ENCODE data around the gene BTN1A1. TPM values are rescaled to one million over a fixed set of nuclear protein-coding genes. Genes with fewer than 3 reads are reported as not detected.
"Not testable (repeated sequence)": the region's sequence is repeated elsewhere in the genome, so short reads cannot be mapped to it uniquely, and the experiment has no call there.

The BTN1A1 gene
- total RNA-seq, 1 donor from 2014 or later, result not detected

- DNase-seq (ENCODE audit: low read depth in 2 of 2), result peak; percentile 82 to 94
Observed at GRCh38 chr6:26537160-26537845, 37.2 kb downstream of the BTN1A1 start.

DNA sequence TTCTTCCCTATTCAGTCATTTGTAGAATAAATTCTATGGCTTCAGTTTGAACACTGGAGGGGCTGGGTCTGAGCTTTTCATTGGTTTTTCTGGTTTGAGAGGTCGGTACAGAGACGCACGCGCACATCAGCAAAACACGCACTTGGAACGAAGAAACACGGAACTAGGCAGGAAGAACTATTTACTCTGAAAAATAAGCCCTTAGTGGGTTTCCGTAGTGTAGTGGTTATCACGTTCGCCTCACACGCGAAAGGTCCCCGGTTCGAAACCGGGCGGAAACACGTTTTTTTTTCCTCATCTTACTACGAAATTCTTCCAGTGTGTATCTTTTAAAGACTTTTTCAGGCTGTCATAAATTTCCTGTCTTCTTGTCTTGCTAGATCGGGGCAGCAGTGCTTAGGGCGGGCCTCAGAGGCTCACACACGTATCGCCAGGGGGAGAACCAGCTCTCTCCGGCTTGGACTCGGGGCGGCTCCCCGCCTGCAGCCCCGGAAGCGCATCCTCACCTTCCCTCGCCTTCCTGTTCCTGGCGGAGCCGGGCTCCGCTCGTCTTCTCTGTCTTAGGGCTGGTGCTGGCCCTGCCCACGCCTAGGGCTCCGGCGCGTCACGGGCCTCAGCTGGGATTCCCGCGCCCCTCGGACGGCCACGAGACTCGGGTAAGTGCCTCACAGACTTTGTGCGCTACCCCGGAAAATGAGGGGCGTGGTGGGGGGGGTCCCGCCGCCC lies 37.9 kb downstream of the BTN1A1 start, which contains the start of gene HMGN4:
TSS of gene HMGN4 (plus strand) at position 521 of the 726 bp plus-strand sequence. CDS start 6,841 bp downstream, outside the sequence.
- DNase-seq (ENCODE audit: low read depth in 2 of 2), result peak; percentile 92 to 93

DNA sequence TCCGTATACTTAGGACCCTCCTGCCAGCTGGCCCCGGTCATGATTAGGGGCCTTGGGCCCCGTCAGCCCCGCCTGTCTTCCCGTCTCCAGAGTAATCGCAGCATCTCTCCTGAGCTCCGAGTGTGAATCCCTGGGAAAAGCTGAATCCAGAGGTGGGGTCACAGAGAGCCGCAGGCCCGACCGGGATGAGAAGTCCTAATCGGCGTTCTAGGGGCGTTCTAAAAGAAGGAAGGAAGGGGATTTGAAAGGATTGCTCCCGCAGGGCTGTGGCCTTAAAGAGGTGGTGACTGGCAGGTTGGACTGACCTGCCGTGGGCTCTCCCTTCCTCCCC lies 38.4 kb downstream of the BTN1A1 start:
- DNase-seq (ENCODE audit: low read depth in 2 of 2), result no peak

GRCh38 chr6:26539071-26539615 lies 39.0 kb downstream of the BTN1A1 start:
- no peak for DNase-seq (ENCODE audit: low read depth in 2 of 2)

GRCh38 chr6:26541579-26541978 lies 41.5 kb downstream of the BTN1A1 start:
- no peak for DNase-seq (ENCODE audit: low read depth in 2 of 2)

DNA sequence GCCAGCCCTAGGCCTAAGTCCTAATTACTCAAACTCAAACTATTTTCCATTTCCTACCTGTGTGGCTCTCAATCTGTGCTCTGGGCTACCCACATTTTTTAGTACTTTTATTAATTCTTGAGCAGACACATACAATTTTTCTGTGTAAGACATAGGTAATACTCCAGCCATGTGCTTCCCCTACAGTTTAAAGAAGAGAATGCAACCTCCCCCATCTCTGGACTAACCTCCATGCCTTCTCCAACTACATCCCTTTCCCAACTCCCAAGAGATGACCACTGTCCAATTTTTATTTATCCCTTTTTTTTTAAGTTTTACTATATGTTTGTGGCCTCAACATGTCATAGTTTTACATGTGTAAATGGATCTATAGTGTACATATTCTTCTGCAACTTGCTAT lies 43.9 kb downstream of the BTN1A1 start:
- DNase-seq (ENCODE audit: low read depth in 2 of 2), result no peak

DNA sequence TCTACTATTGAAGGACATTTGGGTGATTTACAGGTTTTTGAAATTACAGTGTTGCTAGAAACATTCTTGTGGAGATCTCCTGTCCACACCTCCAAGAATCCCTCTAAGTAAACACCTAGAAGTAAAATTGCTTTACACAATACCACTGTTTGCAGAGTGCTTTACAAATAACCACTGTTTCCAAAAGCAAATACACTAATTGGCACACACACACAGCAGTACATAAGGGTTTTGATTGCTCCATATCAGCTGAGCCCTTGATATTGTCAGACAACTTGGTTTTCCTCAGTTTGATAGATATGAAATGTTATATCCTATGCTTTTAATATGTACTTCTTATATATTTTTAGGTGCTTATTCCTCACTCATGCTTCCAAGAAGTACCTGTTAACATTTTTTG lies 44.4 kb downstream of the BTN1A1 start:
- no peak for DNase-seq (ENCODE audit: low read depth in 2 of 2)

GRCh38 chr6:26545627-26546026 lies 45.5 kb downstream of the BTN1A1 start:
- no peak for DNase-seq (ENCODE audit: low read depth in 2 of 2)

DNA sequence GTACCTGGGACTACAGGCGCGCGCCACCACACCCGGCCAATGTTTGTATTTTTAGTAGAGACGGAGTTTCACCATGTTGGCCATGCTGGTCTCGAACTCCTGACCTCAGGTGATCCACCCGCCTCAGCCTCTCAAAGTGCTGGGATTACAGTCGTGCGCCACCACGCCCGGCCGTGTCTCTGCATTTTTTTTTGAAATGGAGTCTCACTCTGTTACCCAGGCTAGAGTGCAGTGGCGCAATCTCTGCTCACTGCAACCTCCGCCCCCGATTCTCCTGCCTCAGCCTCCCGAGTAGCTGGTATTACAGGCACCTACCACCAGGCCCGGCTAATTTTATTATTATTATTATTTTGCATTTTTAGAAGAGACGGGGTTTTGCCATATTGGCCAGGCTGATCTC lies 47.3 kb downstream of the BTN1A1 start:
- DNase-seq (ENCODE audit: low read depth in 2 of 2), result not testable (repeated sequence)

DNA sequence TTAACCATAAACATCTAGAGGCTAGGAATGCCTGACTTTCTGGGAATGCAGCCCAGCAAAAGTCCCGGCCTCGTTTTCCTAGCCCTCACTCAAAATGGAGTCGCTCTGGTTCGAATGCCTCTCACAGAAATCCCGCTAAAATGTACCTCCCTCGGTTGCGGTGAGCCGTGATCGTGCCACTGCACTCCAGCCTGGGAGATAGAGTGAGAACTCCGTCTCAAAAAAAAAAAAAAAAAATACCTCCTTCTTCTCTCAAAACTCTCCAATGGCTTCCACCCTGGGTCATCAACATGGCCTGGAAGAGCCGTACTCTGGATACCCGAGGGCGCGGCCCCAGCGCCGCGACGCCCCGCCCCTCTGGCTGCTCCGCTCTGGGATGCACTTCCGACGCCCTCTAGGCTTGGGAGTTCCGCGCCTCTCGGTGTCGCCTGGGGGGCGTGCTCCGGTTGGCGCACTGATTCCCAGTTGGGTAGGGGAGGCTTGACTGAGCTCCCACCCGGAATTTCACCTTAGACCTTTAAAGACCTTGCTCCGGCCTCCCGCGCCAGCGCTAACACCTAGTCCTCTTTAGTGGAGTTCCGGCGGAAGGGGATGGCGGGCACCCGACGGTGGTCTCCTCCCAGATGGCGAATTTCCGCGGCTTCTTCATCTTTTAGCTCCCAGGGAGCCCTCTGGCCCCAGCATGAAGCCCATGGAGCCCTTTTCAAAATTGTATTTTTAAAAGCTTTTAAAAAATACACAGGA lies 50.3 kb downstream of the BTN1A1 start:
- peak in 1 of 2 donors; percentile 37 for DNase-seq (ENCODE audit: low read depth in 2 of 2)

GRCh38 chr6:26552205-26552604 lies 52.1 kb downstream of the BTN1A1 start:
- DNase-seq (ENCODE audit: low read depth in 2 of 2), result no peak

- no peak for DNase-seq (ENCODE audit: low read depth in 2 of 2)
Observed at GRCh38 chr6:26552640-26553188, 52.6 kb downstream of the BTN1A1 start.

- peak in 1 of 2 donors; percentile 76 for DNase-seq (ENCODE audit: low read depth in 2 of 2)
Observed at GRCh38 chr6:26553264-26553634, 53.1 kb downstream of the BTN1A1 start.

DNA sequence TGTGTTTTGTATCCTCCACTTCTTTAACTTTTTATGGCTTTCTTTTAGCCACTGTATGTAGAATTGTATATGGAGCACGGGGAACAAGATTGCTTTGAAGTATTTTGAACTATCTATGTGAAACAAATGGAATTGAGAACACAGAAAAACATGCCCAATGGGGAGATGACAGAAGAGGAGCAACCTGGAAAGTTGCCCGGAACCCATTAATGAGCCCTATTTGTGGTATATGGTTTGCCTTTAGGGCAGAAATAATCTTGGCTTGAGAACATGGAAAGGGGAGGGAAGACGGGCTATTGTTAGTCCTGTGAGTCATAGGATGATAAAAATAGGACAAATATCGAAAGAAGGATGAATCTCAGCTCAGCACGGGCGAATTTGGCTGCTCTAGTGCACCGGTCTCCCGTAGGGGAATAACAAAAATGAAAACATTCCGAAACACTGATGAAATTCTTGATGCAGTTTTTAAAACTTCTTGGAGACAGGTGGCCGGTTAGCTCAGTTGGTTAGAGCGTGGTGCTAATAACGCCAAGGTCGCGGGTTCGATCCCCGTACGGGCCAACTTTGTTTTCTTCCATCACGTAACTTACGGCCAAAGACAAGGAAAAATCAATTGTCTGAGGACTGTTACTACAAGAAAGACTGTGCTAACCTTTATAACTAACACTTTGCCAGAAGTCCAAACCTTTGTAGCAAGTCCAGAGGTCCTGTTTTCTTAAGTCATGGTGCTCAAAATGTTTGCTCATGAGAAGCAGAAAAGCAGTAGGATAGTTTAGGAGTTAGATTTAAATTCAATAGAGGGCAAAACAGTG lies 53.7 kb downstream of the BTN1A1 start:
- peak; percentile 76 to 89 for DNase-seq (ENCODE audit: low read depth in 2 of 2)

GRCh38 chr6:26554447-26554696 lies 54.3 kb downstream of the BTN1A1 start:
- DNase-seq (ENCODE audit: low read depth in 2 of 2), result no peak

GRCh38 chr6:26554697-26555504 lies 54.8 kb downstream of the BTN1A1 start:
- peak in 1 of 2 donors; percentile 48 for DNase-seq (ENCODE audit: low read depth in 2 of 2)

DNA sequence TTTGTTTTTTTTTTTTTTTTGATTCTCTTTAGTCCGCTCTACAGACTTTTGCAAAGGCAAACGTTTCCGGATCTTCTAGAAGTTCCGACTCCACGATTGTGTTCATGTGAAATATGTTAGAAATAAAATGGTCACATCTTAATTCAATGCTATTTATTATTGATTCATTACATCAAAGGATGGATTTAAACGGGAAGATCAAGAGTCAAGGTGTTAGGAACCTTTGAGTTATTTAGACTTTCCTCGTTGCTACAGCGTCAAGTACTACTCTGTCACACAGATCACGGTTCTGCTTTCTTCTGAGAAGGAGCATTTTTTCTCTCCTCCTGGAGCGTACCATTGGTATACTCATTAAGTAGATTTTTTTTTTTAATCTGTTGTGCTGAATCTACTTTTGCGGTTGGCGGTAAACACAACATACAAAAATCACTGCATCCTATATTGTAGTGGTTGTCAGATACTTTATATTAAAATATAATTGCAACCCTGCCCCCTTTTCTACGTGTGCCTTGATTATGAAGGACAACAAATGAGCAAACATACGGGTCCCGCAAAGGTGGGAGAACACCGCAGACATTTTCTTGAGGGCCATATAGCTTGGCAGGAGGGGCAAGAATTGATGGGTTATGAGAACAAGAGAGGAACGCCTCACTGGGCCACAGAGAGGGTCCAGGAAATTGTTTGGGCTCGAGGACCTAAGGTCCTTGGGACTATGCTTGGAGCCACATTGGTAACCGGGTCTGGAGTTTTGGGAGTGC lies 55.6 kb downstream of the BTN1A1 start:
- no peak for DNase-seq (ENCODE audit: low read depth in 2 of 2)

GRCh38 chr6:26556263-26557070 lies 56.4 kb downstream of the BTN1A1 start:
- peak in 1 of 2 donors; percentile 60 for DNase-seq (ENCODE audit: low read depth in 2 of 2)
